Glomerular visceral epithelial cell (primary cell): Measurements from ENCODE around the gene ANKRD34C.
"Not testable (repeated sequence)": the region's sequence is repeated elsewhere in the genome, so short reads cannot be mapped to it uniquely, and the experiment has no call there.

ENCODE experiments used
- DNase-seq: peaks from one replicate; pipeline ENCODE4 v3.0.0-alpha.2; 2016; ENCODE audit errors: extremely low spot score

ANKRD34C gene

DNA sequence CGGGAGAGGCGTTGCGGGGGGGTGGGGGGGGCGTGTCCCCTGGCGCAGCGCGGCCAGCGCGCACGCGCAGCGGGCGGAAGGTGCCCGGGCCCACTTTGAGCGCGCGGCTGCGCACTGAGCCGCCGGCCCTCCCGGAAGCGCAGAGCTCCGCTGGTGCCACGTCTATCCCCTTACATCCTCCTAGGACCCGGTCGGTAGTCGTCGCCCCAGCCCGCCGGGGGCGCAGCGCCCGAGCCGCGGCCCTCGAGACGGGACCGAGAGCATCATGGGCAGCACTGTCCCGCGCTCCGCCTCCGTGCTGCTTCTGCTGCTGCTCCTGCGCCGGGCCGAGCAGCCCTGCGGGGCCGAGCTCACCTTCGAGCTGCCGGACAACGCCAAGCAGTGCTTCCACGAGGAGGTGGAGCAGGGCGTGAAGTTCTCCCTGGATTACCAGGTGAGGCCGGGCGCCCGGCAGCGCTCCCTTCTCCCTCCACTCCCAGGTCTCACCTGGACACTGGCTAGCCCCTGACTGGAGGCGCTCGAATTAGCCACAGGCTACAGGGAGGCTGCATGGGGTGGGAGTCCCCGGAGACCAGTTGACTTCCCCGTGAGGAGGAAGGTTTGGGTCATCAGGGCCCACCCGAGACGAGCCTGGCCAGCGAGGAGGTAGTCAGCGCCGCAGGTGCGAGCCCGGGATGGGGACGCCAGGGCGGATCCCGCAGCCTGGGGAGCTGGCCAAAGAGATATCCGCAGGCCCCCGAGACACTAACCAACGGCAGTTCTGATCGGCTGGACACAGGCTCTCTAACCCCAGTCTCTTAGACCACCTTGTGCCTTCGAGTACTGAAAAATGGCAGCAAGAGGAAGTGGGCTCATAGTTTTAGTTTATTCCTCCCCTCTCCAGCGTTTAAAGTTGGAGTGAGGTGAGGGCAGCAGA lies 28.7 kb downstream of the ANKRD34C start, which contains the start of gene TMED3:
TSS of gene TMED3 (plus strand) at position 128 of the 916 bp plus-strand sequence. CDS start at position 266, 138 bp downstream.
- peak; percentile 90 for DNase-seq

DNA sequence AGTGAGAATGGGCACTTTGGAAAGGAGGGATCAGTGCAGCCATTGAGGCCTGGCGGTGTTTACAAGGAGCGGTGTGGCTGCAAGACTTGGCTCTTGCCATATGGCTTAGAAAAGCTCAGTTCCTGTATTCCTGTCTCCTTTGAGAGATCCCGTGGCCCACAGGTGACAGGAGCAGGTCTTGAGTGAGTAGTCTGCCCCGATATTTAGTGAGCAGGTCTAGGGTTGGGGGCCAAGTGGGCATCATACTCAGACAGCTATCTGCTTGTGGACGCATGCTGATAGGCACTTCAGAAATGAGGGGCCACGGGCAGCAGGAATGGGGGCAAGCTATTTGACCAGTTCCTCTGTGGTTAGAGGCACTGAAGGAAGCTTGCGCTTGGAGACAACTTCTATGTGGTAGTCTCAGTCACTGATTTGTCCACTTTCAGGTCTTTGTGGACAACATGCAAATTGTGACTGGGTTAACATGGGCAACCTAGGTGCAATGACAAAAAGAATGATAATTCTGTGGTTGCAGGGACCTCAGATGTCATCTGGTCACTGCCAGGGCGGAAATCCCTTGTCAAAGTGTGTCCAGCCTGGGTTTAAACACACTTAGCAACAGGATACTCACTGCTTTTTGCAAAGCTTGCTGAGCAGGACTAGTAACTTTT lies 29.5 kb downstream of the ANKRD34C start:
- DNase-seq: no peak

DNA sequence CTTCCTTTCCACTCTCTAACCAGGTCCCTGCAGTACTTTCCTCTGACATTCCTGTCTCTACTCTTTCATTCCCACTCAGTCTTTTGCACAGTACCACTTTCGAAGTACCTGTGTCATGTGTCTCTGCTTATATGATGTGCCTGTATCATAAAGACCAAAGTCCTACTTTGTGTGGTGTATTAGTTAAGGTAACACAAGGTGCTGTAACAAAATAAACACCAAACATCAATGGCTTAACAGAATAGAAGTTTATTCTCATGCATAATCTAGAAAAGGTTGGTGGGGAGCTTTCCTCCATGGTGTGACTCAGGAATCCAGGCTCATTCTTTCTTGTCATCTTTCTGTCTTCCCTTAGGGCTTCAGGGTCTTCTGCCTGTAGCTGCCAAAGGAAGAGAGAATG lies 31.7 kb downstream of the ANKRD34C start:
- DNase-seq: no peak

DNA sequence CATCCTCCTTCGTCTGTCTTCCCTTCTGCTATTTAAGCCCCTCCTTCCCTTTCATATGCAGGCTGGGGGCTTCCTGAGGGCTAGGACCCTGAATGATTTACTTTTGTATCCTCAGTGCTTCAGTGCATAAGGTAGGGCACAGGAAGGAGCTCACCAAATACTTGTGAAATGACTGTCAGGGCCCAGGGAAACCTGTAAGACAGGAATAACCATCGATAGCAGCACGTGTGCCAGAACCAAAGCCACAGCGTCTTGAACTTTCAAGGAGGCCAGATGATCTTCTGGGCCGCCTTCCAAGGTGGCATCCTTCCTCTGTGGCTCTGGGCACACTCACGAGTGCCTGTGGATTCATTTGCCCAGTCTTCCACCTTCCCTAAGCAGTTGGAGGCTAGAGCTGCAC lies 32.3 kb downstream of the ANKRD34C start:
- DNase-seq: no peak

DNA sequence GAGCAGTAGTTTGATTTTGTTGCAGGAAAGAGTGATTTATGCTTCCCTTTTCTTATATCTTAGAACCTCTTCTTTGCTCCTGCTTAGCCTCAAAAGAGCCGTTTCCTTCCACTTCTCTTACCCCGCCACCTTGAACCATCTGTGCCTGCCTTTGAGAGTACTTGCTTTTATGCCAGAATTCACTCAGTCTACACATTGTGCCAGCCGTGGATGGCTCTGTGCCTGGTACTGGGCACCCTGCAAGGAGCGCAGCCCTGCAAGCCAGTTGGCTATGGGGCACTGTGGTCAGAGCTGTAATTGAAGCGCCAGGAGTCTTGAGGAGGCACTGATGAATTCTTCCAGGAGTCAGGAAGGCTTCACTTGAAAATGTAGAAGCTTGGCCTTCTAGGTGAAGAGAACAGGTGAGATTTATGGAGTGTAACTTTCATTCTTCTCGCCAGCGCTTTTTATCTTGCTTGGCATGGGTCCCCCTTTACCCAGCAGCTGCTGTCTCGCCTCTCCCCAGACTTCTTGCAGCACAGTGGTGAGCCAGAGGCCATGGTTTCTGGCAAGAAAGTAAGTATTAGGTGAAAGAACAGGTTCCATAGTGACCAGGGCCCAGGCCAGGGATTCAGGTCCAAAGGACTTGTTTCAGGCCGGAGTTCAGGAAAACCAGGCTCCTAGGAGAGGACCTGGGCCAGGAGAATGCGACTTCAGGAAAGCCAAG lies 33.3 kb downstream of the ANKRD34C start:
- DNase-seq: no peak

DNA sequence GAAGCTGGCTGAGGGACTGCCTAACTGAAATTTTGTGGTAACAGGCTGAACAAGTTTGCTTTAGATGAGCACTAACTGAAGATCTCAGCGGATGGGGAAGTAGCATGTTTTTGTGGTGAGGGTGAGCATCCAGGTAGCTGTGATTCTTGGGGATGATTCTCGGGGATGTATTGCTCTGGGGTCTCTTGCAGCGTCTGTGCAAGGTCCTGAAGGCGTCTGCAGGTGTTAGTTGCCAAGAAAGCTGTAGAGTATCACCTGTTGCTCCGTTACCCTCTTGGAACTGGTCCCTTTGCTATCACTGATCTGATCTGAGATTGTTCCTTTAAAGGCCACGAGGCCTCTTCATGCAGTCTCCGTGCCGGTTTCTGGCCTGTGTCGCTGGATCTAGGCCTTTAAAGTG lies 34.3 kb downstream of the ANKRD34C start:
- DNase-seq: no peak

DNA sequence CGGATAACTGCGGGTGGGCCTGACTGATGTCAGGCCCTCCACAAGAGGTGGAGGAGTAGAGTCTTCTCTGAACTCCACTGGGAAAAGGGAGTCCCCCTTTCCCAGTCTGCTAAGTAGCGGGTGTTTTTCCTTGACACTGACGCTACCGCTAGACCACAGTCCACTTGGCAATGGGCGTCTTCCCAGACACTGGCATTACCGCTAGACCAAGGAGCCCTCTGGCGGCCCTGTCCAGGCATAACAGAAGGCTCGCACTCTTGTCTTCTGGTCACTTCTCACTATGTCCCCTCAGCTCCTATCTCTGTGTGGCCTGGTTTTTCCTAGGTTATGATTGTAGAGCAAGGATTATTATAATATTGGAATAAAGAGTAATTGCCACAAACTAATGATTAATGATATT lies 37.5 kb downstream of the ANKRD34C start:
- DNase-seq: not testable (repeated sequence)

DNA sequence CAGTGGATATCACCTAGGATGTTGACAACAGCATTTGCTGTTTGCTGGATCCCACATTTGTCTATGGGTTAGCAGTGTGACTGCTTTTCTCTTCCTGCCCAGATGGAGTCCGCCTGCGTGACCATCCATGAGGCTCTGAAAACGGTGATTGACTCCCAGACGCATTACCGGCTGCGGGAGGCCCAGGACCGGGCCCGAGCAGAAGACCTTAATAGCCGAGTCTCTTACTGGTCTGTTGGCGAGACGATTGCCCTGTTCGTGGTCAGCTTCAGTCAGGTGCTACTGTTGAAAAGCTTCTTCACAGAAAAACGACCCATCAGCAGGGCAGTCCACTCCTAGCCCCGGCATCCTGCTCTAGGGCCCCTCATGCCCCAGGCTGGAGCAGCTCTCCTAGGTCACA lies 39.4 kb downstream of the ANKRD34C start:
- DNase-seq: no peak

DNA sequence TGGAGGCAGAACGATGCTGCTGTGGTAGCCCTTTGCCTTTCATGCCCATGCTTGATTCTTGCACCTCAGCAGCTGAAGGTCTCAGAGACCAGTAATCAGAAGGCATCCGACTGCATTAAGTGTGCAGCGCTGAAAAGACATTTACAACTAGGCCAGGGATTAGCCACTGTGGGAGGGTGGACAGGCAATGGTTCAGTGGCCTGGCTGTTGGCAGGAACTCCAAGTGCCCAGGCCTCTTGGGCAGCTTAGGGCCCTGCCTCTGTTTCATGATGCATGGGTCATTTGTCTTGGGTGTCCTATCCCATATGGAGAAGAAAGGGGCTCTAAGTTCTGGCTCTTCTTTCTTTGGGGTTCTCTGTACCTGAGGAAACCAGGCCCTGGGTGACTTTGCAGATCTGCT lies 39.8 kb downstream of the ANKRD34C start:
- no peak for DNase-seq

DNA sequence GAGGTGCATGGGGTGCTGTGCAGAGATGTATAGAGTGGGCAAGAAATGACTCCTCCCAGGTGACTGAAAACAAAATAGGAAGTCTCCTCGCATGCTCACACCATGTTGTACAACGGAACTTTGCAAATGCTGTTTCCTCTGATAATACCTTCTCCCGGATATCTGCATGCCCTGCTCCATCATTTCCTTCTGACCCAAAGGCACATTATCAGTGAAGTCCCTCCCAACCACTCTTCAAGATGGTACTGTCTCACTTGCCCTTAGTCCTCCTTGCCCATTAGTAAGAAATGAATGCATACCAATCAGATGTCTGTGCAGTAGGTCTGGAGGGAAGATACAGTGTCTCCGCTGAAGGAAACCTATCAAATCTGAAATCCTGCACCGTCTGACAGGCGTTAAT lies 40.4 kb downstream of the ANKRD34C start:
- no peak for DNase-seq

DNA sequence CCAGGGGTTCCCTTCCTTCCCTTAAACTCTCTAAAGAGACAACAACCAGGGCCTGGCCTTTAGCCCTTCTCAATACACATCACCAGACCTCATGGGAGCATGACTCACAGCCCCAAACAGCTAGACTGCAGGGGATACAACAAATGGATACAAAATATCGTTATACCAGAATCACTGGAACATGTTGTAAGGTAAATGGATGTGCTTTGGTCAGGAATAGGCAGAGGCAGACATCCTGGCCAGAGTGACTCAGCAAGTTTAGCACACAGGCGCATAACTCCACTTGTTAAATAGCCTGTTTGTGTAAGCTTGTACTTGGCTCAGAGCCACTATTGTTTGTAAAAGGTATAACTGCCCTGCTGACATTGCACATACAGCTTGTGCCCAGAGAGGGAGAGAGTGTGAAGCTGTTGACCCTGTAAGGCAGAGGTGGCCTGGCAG lies 46.7 kb downstream of the ANKRD34C start:
- DNase-seq: peak; percentile 21
